ENCODE data around the gene GLI3.

Gene GLI3

DNA sequence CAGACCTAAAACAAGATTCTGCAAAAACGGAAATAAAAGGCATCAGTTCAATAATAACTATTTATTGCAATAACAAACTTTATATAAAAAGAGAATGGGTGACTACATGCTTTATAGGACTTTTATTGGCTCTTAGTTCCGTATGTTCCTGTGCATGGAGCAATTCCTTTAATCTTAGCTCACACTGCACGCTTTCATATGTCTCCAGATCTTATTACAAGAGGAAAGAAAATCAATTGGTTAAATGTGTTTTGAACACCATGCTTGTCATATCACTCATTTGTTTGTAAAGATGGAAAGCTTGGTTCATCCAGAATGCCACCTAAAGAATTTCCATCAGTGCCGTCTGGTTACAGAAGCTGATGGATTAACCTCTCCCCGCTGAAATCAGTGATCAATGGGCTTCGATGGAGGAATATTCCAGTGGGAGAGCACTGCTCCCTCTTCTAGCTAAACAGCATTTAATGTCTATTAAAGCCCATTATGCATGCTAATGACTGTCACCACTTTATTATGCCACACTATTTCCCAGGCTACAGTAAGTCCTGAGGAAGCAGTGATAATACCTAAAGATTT lies 210.3 kb downstream of the GLI3 start:
- Histone ChIP-seq H3K4me1 (ENCODE audit: insufficient read depth, low read length) (no peaks in the 10 kb centered on the region), H3K4me2 (ENCODE audit: insufficient read depth, low read length) (no peak overlapping the region), H3K9me3 (ENCODE audit: insufficient read depth, low read length, severe bottlenecking) (no peaks in the 10 kb centered on the region), H2AFZ (ENCODE audit: low read depth, low read length) (no peak overlapping the region), H3K4me3 (ENCODE audit: low read depth in 1 of 2, low read length in 2 of 2) (no peak overlapping the region), H3K27ac (ENCODE audit: low read length) (no peak overlapping the region), H3K36me3 (ENCODE audit: insufficient read depth, low read length) (peaks cover 41% of the 10 kb centered on the region), H3K9ac (ENCODE audit: low read depth, low read length) (no peak overlapping the region), H3K79me2 (ENCODE audit: insufficient read depth, low read length) (no peaks in the 10 kb centered on the region), H4K20me1 (ENCODE audit: insufficient read depth, low read length) (no peaks in the 10 kb centered on the region), H3K27me3 (ENCODE audit: insufficient read depth, low read length, poor library complexity) (no peaks in the 10 kb centered on the region)
- TF ChIP-seq, protein P1, sequence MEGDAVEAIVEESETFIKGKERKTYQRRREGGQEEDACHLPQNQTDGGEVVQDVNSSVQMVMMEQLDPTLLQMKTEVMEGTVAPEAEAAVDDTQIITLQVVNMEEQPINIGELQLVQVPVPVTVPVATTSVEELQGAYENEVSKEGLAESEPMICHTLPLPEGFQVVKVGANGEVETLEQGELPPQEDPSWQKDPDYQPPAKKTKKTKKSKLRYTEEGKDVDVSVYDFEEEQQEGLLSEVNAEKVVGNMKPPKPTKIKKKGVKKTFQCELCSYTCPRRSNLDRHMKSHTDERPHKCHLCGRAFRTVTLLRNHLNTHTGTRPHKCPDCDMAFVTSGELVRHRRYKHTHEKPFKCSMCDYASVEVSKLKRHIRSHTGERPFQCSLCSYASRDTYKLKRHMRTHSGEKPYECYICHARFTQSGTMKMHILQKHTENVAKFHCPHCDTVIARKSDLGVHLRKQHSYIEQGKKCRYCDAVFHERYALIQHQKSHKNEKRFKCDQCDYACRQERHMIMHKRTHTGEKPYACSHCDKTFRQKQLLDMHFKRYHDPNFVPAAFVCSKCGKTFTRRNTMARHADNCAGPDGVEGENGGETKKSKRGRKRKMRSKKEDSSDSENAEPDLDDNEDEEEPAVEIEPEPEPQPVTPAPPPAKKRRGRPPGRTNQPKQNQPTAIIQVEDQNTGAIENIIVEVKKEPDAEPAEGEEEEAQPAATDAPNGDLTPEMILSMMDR (IDR thresholded peaks at IDR 0.05; ENCODE audit: borderline replicate concordance, extremely low read depth, low read length, poor library complexity, severe bottlenecking), result no peak
- TF ChIP-seq EZH2 (IDR thresholded peaks at IDR 0.05; ENCODE audit: borderline replicate concordance, low read depth, low read length, severe bottlenecking), result no peak
- DNase-seq, result no peak
- no peak for ATAC-seq (ENCODE audit: insufficient read depth, low read depth)

DNA sequence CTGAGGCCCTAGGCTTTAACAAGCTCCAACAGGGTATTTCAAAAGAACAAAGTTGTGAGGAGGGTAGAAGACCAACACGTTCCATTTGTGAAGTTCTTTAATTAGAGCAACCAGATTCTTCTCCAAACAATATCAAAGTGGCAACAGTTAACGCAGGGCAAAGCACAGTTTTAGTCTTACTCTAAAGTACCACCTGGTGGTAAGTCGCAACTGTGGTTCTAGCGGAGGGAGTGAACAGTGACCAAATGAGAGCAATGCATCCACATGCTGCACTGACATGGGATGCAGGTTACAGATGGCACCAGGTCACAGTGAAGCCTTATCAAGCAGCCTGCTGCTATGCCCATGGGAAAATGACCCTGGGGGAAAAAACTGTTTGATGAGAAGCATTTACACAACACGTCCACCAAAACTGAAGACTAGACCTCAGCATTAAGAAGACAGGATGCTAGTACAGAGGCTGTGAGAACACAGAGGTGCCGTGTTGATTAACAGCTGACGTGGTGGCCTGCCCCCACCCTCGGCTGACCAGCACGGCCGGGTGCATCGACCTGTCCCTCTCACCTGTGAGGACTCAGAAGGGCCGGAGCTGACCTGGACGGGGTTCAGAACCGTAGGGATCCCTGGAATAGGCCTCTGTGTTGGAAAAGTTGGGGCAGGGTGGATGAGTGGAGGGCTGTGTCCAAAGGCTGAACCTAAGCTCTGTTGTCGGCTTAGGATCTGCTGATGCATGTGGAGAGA lies 211.2 kb downstream of the GLI3 start:
- Histone ChIP-seq H3K9me3 (ENCODE audit: insufficient read depth, low read length, severe bottlenecking) (no peaks in the 10 kb centered on the region), H3K4me2 (ENCODE audit: insufficient read depth, low read length) (no peak overlapping the region), H3K79me2 (ENCODE audit: insufficient read depth, low read length) (no peaks in the 10 kb centered on the region), H3K27me3 (ENCODE audit: insufficient read depth, low read length, poor library complexity) (no peaks in the 10 kb centered on the region), H3K4me1 (ENCODE audit: insufficient read depth, low read length) (no peaks in the 10 kb centered on the region), H2AFZ (ENCODE audit: low read depth, low read length) (no peak overlapping the region), H3K27ac (ENCODE audit: low read length) (no peak overlapping the region), H3K36me3 (ENCODE audit: insufficient read depth, low read length) (peaks cover 41% of the 10 kb centered on the region), H3K4me3 (ENCODE audit: low read depth in 1 of 2, low read length in 2 of 2) (no peak overlapping the region), H4K20me1 (ENCODE audit: insufficient read depth, low read length) (no peaks in the 10 kb centered on the region), H3K9ac (ENCODE audit: low read depth, low read length) (no peak overlapping the region)
- ATAC-seq (ENCODE audit: insufficient read depth, low read depth), result no peak
- TF ChIP-seq, protein P1 (IDR thresholded peaks at IDR 0.05; ENCODE audit: borderline replicate concordance, extremely low read depth, low read length, poor library complexity, severe bottlenecking), result no peak
- no peak for TF ChIP-seq EZH2 (IDR thresholded peaks at IDR 0.05; ENCODE audit: borderline replicate concordance, low read depth, low read length, severe bottlenecking)
- no peak for DNase-seq

DNA sequence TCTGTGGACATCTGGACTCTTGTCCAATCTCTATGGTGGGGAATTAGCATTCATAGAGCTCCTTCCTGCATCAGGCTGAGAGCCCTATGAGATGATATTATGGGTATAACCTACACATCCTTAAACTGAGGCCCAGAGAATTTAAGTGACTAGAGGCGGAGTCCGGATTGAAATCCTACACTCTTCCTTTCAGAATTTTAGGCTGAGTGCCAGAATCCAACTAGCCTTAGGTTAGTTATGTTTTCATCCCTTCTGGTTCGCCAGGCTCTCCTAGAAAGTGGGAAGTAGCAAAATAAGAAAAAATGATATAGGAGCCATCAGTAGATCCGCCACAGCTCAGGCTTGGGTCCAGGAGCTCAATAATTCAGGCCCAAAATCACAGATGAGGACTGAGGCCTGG lies 212.5 kb downstream of the GLI3 start:
- Histone ChIP-seq H3K27ac (ENCODE audit: low read length) (no peak overlapping the region), H3K4me3 (ENCODE audit: low read depth in 1 of 2, low read length in 2 of 2) (no peak overlapping the region), H4K20me1 (ENCODE audit: insufficient read depth, low read length) (no peaks in the 10 kb centered on the region), H3K4me2 (ENCODE audit: insufficient read depth, low read length) (no peak overlapping the region), H3K4me1 (ENCODE audit: insufficient read depth, low read length) (no peaks in the 10 kb centered on the region), H3K79me2 (ENCODE audit: insufficient read depth, low read length) (no peaks in the 10 kb centered on the region), H3K9me3 (ENCODE audit: insufficient read depth, low read length, severe bottlenecking) (no peaks in the 10 kb centered on the region), H3K27me3 (ENCODE audit: insufficient read depth, low read length, poor library complexity) (no peaks in the 10 kb centered on the region), H2AFZ (ENCODE audit: low read depth, low read length) (no peak overlapping the region), H3K9ac (ENCODE audit: low read depth, low read length) (no peak overlapping the region), H3K36me3 (ENCODE audit: insufficient read depth, low read length) (peaks cover 47% of the 10 kb centered on the region)
- no peak for TF ChIP-seq EZH2 (IDR thresholded peaks at IDR 0.05; ENCODE audit: borderline replicate concordance, low read depth, low read length, severe bottlenecking)
- TF ChIP-seq, protein P1 (IDR thresholded peaks at IDR 0.05; ENCODE audit: borderline replicate concordance, extremely low read depth, low read length, poor library complexity, severe bottlenecking), result no peak
- DNase-seq (no peak), ATAC-seq (ENCODE audit: insufficient read depth, low read depth) (no peak)

Data from DND-41 (cell line).